ENCODE data around the gene HOXB9.

Gene HOXB9

GRCh38 chr17:48612456-48612853 lies 13.7 kb downstream of the HOXB9 start:
- no peak overlapping the region for H3K4me2 ChIP-seq (ENCODE audit: low read depth, low read length, poor library complexity, severe bottlenecking)
- H3K27me3 ChIP-seq (ENCODE audit: low read length): no peaks in the 10 kb centered on the region
- no peaks in the 10 kb centered on the region for H3F3A ChIP-seq (ENCODE audit: insufficient read depth)

GRCh38 chr17:48611681-48612455 lies 14.3 kb downstream of the HOXB9 start:
- Histone ChIP-seq H3K27ac (ENCODE audit: low read depth, low read length) (no peak overlapping the region), H3K27me3 (ENCODE audit: low read length) (no peaks in the 10 kb centered on the region), H3K4me3 (ENCODE audit: insufficient read depth, low read length, poor library complexity, severe bottlenecking) (no peak overlapping the region), H3F3A (ENCODE audit: insufficient read depth) (no peaks in the 10 kb centered on the region), H2AFZ (ENCODE audit: low read depth, low read length, severe bottlenecking) (no peak overlapping the region), H3K9me3 (ENCODE audit: insufficient read depth, low read length) (no peaks in the 10 kb centered on the region), H3K79me2 (ENCODE audit: insufficient read depth, low read length) (no peaks in the 10 kb centered on the region), H3K9ac (ENCODE audit: low read length) (peak overlapping the region; percentile 73; the same call in 1 of the 2 replicates), H3K4me2 (ENCODE audit: low read depth, low read length, poor library complexity, severe bottlenecking) (peak overlapping the region; percentile 84), H4K20me1 (ENCODE audit: low read depth, low read length) (no peaks in the 10 kb centered on the region), H3K9me2 (replicated peaks; ENCODE audit: insufficient read depth, low read length) (no peaks in the 10 kb centered on the region), H3K36me3 (ENCODE audit: low read length) (no peaks in the 10 kb centered on the region)
- no peak for TF ChIP-seq CTCF (IDR thresholded peaks at IDR 0.05; ENCODE audit: insufficient read depth, low read length, poor library complexity, severe bottlenecking)
- TF ChIP-seq EZH2phosphoT487 (conservative IDR thresholded peaks at IDR 0.05; ENCODE audit: low read length): no peak

More at GRCh38 chr17:48612456-48612853, 13.7 kb downstream of the HOXB9 start:
- H3K9me3 ChIP-seq (ENCODE audit: insufficient read depth, low read length): no peaks in the 10 kb centered on the region
- no peak overlapping the region for H3K4me3 ChIP-seq (ENCODE audit: insufficient read depth, low read length, poor library complexity, severe bottlenecking)
- no peak overlapping the region for H3K9ac ChIP-seq (ENCODE audit: low read length)
- no peaks in the 10 kb centered on the region for H3K9me2 ChIP-seq (replicated peaks; ENCODE audit: insufficient read depth, low read length)
- H3K27ac ChIP-seq (ENCODE audit: low read depth, low read length): no peak overlapping the region
- H4K20me1 ChIP-seq (ENCODE audit: low read depth, low read length): no peaks in the 10 kb centered on the region
- TF ChIP-seq EZH2phosphoT487 (conservative IDR thresholded peaks at IDR 0.05; ENCODE audit: low read length): no peak
- no peak for TF ChIP-seq CTCF (IDR thresholded peaks at IDR 0.05; ENCODE audit: insufficient read depth, low read length, poor library complexity, severe bottlenecking)
- no peaks in the 10 kb centered on the region for H3K36me3 ChIP-seq (ENCODE audit: low read length)
- H2AFZ ChIP-seq (ENCODE audit: low read depth, low read length, severe bottlenecking): no peak overlapping the region
- no peaks in the 10 kb centered on the region for H3K79me2 ChIP-seq (ENCODE audit: insufficient read depth, low read length)

GRCh38 chr17:48611213-48611612 lies 14.9 kb downstream of the HOXB9 start:
- no peaks in the 10 kb centered on the region for H3F3A ChIP-seq (ENCODE audit: insufficient read depth)
- no peak for TF ChIP-seq EZH2phosphoT487 (conservative IDR thresholded peaks at IDR 0.05; ENCODE audit: low read length)
- no peak for TF ChIP-seq CTCF (IDR thresholded peaks at IDR 0.05; ENCODE audit: insufficient read depth, low read length, poor library complexity, severe bottlenecking)
- H3K9me3 ChIP-seq (ENCODE audit: insufficient read depth, low read length): no peaks in the 10 kb centered on the region
- H4K20me1 ChIP-seq (ENCODE audit: low read depth, low read length): no peaks in the 10 kb centered on the region
- H3K9ac ChIP-seq (ENCODE audit: low read length): peak overlapping the region; percentile 73
- H3K9me2 ChIP-seq (replicated peaks; ENCODE audit: insufficient read depth, low read length): no peaks in the 10 kb centered on the region
- H3K4me2 ChIP-seq (ENCODE audit: low read depth, low read length, poor library complexity, severe bottlenecking): peak overlapping the region; percentile 84
- H3K27ac ChIP-seq (ENCODE audit: low read depth, low read length): no peak overlapping the region
- H3K27me3 ChIP-seq (ENCODE audit: low read length): no peaks in the 10 kb centered on the region
- H3K36me3 ChIP-seq (ENCODE audit: low read length): no peaks in the 10 kb centered on the region
- H3K4me3 ChIP-seq (ENCODE audit: insufficient read depth, low read length, poor library complexity, severe bottlenecking): peak overlapping the region; percentile 68
- peak overlapping the region; percentile 97 for H2AFZ ChIP-seq (ENCODE audit: low read depth, low read length, severe bottlenecking)
- no peaks in the 10 kb centered on the region for H3K79me2 ChIP-seq (ENCODE audit: insufficient read depth, low read length)

Data from SU-DHL-6 (cell line).